CD4-positive, alpha-beta T cell treated with Interleukin-10 for 1 hour (primary cell): ENCODE results near the gene EMX1.

Experiments
- DNase-seq: peaks from one replicate; pipeline ENCODE4 v3.0.0-alpha.2; 2020

Gene EMX1

GRCh38 chr2:72961036-72961720 lies 43.9 kb downstream of the EMX1 start:
- no peak for DNase-seq

GRCh38 chr2:72961853-72962468 lies 44.6 kb downstream of the EMX1 start:
- DNase-seq, result no peak

GRCh38 chr2:72962911-72963310 lies 45.6 kb downstream of the EMX1 start:
- no peak for DNase-seq

- DNase-seq, result no peak
Measured at GRCh38 chr2:72963423-72964145, 46.3 kb downstream of the EMX1 start.

GRCh38 chr2:72964146-72964525 lies 46.8 kb downstream of the EMX1 start:
- DNase-seq, result no peak

GRCh38 chr2:72965016-72965415 lies 47.7 kb downstream of the EMX1 start:
- DNase-seq, result no peak

- DNase-seq, result no peak
Measured at GRCh38 chr2:72965770-72966450, 48.6 kb downstream of the EMX1 start.

- no peak for DNase-seq
Measured at GRCh38 chr2:72968286-72968685, 51.0 kb downstream of the EMX1 start.

- no peak for DNase-seq
Measured at GRCh38 chr2:72969706-72970105, 52.4 kb downstream of the EMX1 start.

GRCh38 chr2:72971036-72971435 lies 53.7 kb downstream of the EMX1 start:
- no peak for DNase-seq

- DNase-seq, result no peak
Measured at GRCh38 chr2:72972352-72973136, 55.2 kb downstream of the EMX1 start.

GRCh38 chr2:72973137-72973535 lies 55.8 kb downstream of the EMX1 start:
- no peak for DNase-seq

- DNase-seq, result peak; percentile 50
Measured at GRCh38 chr2:72973566-72974435, 56.5 kb downstream of the EMX1 start.

- DNase-seq, result no peak
Measured at GRCh38 chr2:72974436-72974754, 57.1 kb downstream of the EMX1 start.

- no peak for DNase-seq
Measured at GRCh38 chr2:72975017-72975416, 57.7 kb downstream of the EMX1 start.

GRCh38 chr2:72979896-72980295 lies 62.6 kb downstream of the EMX1 start:
- no peak for DNase-seq

GRCh38 chr2:72980535-72981217 lies 63.4 kb downstream of the EMX1 start:
- DNase-seq, result no peak

- DNase-seq, result no peak
Measured at GRCh38 chr2:72981536-72981935, 64.2 kb downstream of the EMX1 start.

GRCh38 chr2:72982219-72982618 lies 64.9 kb downstream of the EMX1 start:
- no peak for DNase-seq

GRCh38 chr2:72982781-72983499 lies 65.6 kb downstream of the EMX1 start:
- no peak for DNase-seq
